Muscle layer of colon (tissue), 2 donors: ENCODE results near the gene SRRM3.
"Not testable (repeated sequence)": the region's sequence is repeated elsewhere in the genome, so short reads cannot be mapped to it uniquely, and the experiment has no call there.

Experiments
- H3K27ac ChIP-seq: one replicate; pipeline ENCODE4 v1.7.0; 2013; ENCODE audit warnings: low read depth, mild to moderate bottlenecking, low read length, moderate library complexity
- H3K27me3 ChIP-seq, 2 donors: one replicate each; pipeline ENCODE4 v1.7.0; 2013; ENCODE audit warnings: low read length in 2 of 2, mild to moderate bottlenecking in 2 of 2; ENCODE audit not compliant: insufficient read depth in 2 of 2, control insufficient read depth in 1 of 2
- H3K36me3 ChIP-seq: one replicate; pipeline ENCODE4 v1.7.0; 2013; ENCODE audit warnings: mild to moderate bottlenecking, low read length; ENCODE audit not compliant: insufficient read depth
- H3K4me1 ChIP-seq: one replicate; pipeline ENCODE4 v1.7.0; 2013; ENCODE audit warnings: mild to moderate bottlenecking, low read length; ENCODE audit not compliant: insufficient read depth
- H3K4me3 ChIP-seq, 2 donors: one replicate each; pipeline ENCODE4 v1.7.0; 2013; ENCODE audit warnings: low read length in 2 of 2, low read depth in 1 of 2, mild to moderate bottlenecking in 1 of 2, moderate library complexity in 1 of 2
- H3K9ac ChIP-seq: one replicate; pipeline ENCODE4 v1.7.0; 2013; ENCODE audit warnings: low read length
- H3K9me3 ChIP-seq: one replicate; pipeline ENCODE4 v1.7.0; 2013; ENCODE audit warnings: mild to moderate bottlenecking, low read length
- donor health status: abdominal sarcoma.
- donor health status: Adenocarcinoma of cecum.

Gene SRRM3

GRCh38 chr7:76193883-76194282 lies 7.8 kb upstream of the SRRM3 start:
- Histone ChIP-seq H3K4me3 (no peak overlapping the region), H3K9me3 (no peaks in the 10 kb centered on the region), H3K9ac (no peak overlapping the region), H3K27ac (no peak overlapping the region), H3K36me3 (no peaks in the 10 kb centered on the region), H3K27me3 (peaks cover 0 to 7% of the 10 kb centered on the region in 2 donors), H3K4me1 (no peaks in the 10 kb centered on the region)

- Histone ChIP-seq H3K36me3 (no peaks in the 10 kb centered on the region), H3K4me1 (no peaks in the 10 kb centered on the region), H3K4me3 (no peak overlapping the region), H3K9ac (no peak overlapping the region), H3K27me3 (peaks cover 0 to 8% of the 10 kb centered on the region in 2 donors), H3K9me3 (no peaks in the 10 kb centered on the region), H3K27ac (no peak overlapping the region)
These were observed 4.9 kb upstream of the SRRM3 start for GRCh38 chr7:76196786-76197185.

DNA sequence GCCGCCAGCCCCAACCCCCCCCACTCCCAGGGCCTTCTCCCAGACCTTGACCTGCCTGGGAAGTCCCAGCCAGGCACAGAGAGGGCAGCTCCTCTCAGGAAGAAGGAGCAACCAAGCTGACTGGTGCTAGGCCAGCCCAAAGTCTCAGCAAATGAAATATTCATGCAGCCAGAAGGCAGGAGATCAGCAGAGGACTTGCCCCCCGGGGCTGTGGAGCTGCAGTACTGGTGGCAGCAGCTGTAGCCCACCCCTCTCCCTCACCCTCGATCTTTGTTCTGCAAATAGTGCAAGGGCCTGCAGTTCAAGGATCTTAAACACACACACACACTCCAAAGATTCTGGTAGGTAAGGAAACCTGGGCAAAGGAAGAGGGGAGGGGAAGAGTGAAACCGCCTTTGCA lies 3.5 kb upstream of the SRRM3 start:
- Histone ChIP-seq H3K9ac (no peak overlapping the region), H3K4me3 (no peak overlapping the region), H3K27me3 (peaks cover 7 to 13% of the 10 kb centered on the region in 2 donors), H3K4me1 (no peaks in the 10 kb centered on the region), H3K9me3 (no peaks in the 10 kb centered on the region), H3K36me3 (no peaks in the 10 kb centered on the region), H3K27ac (no peak overlapping the region)

GRCh38 chr7:76202666-76203030 lies 952 bp downstream of the SRRM3 start:
- no peaks in the 10 kb centered on the region for H3K9me3 ChIP-seq
- no peak overlapping the region for H3K9ac ChIP-seq
- H3K27me3 ChIP-seq = peaks cover 6 to 7% of the 10 kb centered on the region in 2 donors
- H3K4me3 ChIP-seq = no peak overlapping the region
- H3K4me1 ChIP-seq = no peaks in the 10 kb centered on the region
- no peak overlapping the region for H3K27ac ChIP-seq
- H3K36me3 ChIP-seq = no peaks in the 10 kb centered on the region

GRCh38 chr7:76204147-76204546 lies 2.5 kb downstream of the SRRM3 start:
- no peak overlapping the region for H3K4me3 ChIP-seq
- H3K27me3 ChIP-seq = peaks cover 6 to 7% of the 10 kb centered on the region in 2 donors

GRCh38 chr7:76206633-76207032 lies 4.9 kb downstream of the SRRM3 start:
- no peaks in the 10 kb centered on the region for H3K36me3 ChIP-seq
- no peaks in the 10 kb centered on the region for H3K9me3 ChIP-seq
- H3K4me1 ChIP-seq = no peaks in the 10 kb centered on the region
- no peak overlapping the region for H3K4me3 ChIP-seq
- no peak overlapping the region for H3K27ac ChIP-seq
- peaks cover 6 to 7% of the 10 kb centered on the region in 2 donors for H3K27me3 ChIP-seq
- H3K9ac ChIP-seq = no peak overlapping the region

More at GRCh38 chr7:76204147-76204546, 2.5 kb downstream of the SRRM3 start:
- no peak overlapping the region for H3K27ac ChIP-seq
- H3K36me3 ChIP-seq = no peaks in the 10 kb centered on the region
- H3K4me1 ChIP-seq = no peaks in the 10 kb centered on the region
- H3K9ac ChIP-seq = no peak overlapping the region
- H3K9me3 ChIP-seq = no peaks in the 10 kb centered on the region

- Histone ChIP-seq H3K4me1 (no peaks in the 10 kb centered on the region), H3K27ac (no peak overlapping the region), H3K9me3 (no peaks in the 10 kb centered on the region), H3K4me3 (no peak overlapping the region), H3K36me3 (no peaks in the 10 kb centered on the region), H3K9ac (no peak overlapping the region), H3K27me3 (no peaks in the 10 kb centered on the region)
These were observed 7.6 kb downstream of the SRRM3 start for GRCh38 chr7:76209310-76209709.

DNA sequence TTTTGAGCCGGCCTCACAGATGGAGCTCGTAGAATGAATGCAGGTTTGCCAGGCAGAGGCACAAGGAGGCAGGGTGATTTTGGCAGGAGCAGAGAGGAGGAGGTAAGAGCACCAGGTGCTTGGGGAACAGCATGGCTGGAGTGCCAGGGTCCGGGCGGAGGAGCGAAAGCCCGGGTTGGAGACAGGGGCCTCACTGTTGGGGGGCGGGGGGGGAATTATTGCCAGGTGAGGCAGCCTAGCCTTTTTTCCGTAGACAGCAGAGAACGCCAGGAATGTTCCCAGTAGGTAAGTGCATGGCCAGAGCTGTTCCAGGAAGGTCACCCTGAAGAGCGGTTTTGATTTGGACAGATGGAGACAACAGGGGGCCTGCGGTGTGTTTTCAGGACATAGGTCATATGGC lies 9.5 kb downstream of the SRRM3 start:
- no peak overlapping the region for H3K9ac ChIP-seq
- no peaks in the 10 kb centered on the region for H3K36me3 ChIP-seq
- H3K27ac ChIP-seq = no peak overlapping the region
- no peak overlapping the region for H3K4me3 ChIP-seq
- H3K27me3 ChIP-seq = no peaks in the 10 kb centered on the region
- H3K9me3 ChIP-seq = no peaks in the 10 kb centered on the region
- no peaks in the 10 kb centered on the region for H3K4me1 ChIP-seq

DNA sequence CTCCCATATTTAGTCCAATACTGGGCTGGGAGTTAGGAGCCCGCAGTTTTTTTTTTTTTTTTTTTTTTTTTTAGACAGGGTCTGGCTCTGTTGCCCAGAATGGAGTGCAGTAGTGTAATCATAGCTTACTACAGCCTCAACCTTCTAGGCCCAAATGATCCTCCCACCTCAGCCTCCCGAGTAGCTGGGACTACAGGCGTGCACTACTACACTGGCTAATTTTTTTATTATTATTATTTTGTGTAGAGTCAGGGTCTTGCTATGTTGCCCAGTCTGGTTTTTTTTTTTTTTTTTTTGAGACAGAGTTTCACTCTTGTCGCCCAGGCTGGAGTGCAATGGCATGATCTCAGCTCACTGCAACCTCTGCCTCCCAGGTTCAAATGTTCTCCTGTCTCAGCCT lies 13.7 kb downstream of the SRRM3 start:
- not testable (repeated sequence) for H3K27ac ChIP-seq, H3K4me3 ChIP-seq, H3K9me3 ChIP-seq, H3K36me3 ChIP-seq, H3K9ac ChIP-seq, H3K4me1 ChIP-seq
- peaks cover 4 to 11% of the 10 kb centered on the region in 2 donors for H3K27me3 ChIP-seq

- no peaks in the 10 kb centered on the region for H3K36me3 ChIP-seq
- H3K9me3 ChIP-seq = no peaks in the 10 kb centered on the region
- H3K27me3 ChIP-seq = peaks cover 4 to 13% of the 10 kb centered on the region in 2 donors
- H3K4me3 ChIP-seq = no peak overlapping the region
- no peak overlapping the region for H3K9ac ChIP-seq
- H3K27ac ChIP-seq = no peak overlapping the region
- H3K4me1 ChIP-seq = no peaks in the 10 kb centered on the region
These were observed 14.8 kb downstream of the SRRM3 start for GRCh38 chr7:76216381-76217082.

- Histone ChIP-seq H3K27ac (no peak overlapping the region), H3K9ac (no peak overlapping the region), H3K36me3 (no peaks in the 10 kb centered on the region), H3K27me3 (peaks cover 4 to 19% of the 10 kb centered on the region in 2 donors), H3K4me1 (no peaks in the 10 kb centered on the region), H3K9me3 (no peaks in the 10 kb centered on the region), H3K4me3 (no peak overlapping the region)
These were observed 16.4 kb downstream of the SRRM3 start for GRCh38 chr7:76217942-76218566.
